Activated CD4-positive, CD25-positive, alpha-beta regulatory T cell treated with anti-CD3 and anti-CD28 coated beads, Interleukin-2, amount 50 U/mL, for 72 hours (primary cell): ENCODE data around the gene DAGLB.
"Not testable (repeated sequence)": the region's sequence is repeated elsewhere in the genome, so short reads cannot be mapped to it uniquely, and the experiment has no call there.

Experiments used
- DNase-seq: peaks from one replicate; pipeline ENCODE4 v3.0.0; 2021

Gene DAGLB

GRCh38 chr7:6394114-6394513 lies 53.6 kb downstream of the DAGLB start:
- no peak for DNase-seq

GRCh38 chr7:6393667-6394056 lies 54.1 kb downstream of the DAGLB start:
- DNase-seq = no peak

- DNase-seq = no peak
These were observed 54.8 kb downstream of the DAGLB start for GRCh38 chr7:6392712-6393666.

- no peak for DNase-seq
These were observed 58.0 kb downstream of the DAGLB start for GRCh38 chr7:6389728-6390127.

GRCh38 chr7:6387734-6388294 lies 59.9 kb downstream of the DAGLB start:
- no peak for DNase-seq

- no peak for DNase-seq
These were observed 61.0 kb downstream of the DAGLB start for GRCh38 chr7:6386779-6387178.

- DNase-seq = no peak
These were observed 61.7 kb downstream of the DAGLB start for GRCh38 chr7:6385909-6386560.

- no peak for DNase-seq
These were observed 62.5 kb downstream of the DAGLB start for GRCh38 chr7:6385110-6385781.

- DNase-seq = no peak
These were observed 63.4 kb downstream of the DAGLB start for GRCh38 chr7:6384327-6384726.

- no peak for DNase-seq
These were observed 64.9 kb downstream of the DAGLB start for GRCh38 chr7:6382817-6383216.

- not testable (repeated sequence) for DNase-seq
These were observed 65.9 kb downstream of the DAGLB start for GRCh38 chr7:6381846-6382245.

GRCh38 chr7:6380310-6381095 lies 67.3 kb downstream of the DAGLB start:
- DNase-seq = no peak

GRCh38 chr7:6379886-6380285 lies 67.9 kb downstream of the DAGLB start:
- DNase-seq = no peak

GRCh38 chr7:6378556-6378955 lies 69.2 kb downstream of the DAGLB start:
- not testable (repeated sequence) for DNase-seq

- DNase-seq = no peak
These were observed 70.9 kb downstream of the DAGLB start for GRCh38 chr7:6376820-6377219.

- peak; percentile 33 for DNase-seq
These were observed 72.2 kb downstream of the DAGLB start for GRCh38 chr7:6375348-6376101.

GRCh38 chr7:6367701-6368211 lies 80.0 kb downstream of the DAGLB start:
- DNase-seq = no peak

GRCh38 chr7:6365451-6365850 lies 82.3 kb downstream of the DAGLB start:
- no peak for DNase-seq

GRCh38 chr7:6360841-6361240 lies 86.9 kb downstream of the DAGLB start:
- no peak for DNase-seq

GRCh38 chr7:6359734-6360133 lies 88.0 kb downstream of the DAGLB start:
- no peak for DNase-seq
